ENCODE results near the gene IL1RAPL1.

The IL1RAPL1 gene

GRCh38 chrX:29947225-29947624 is 1360.0 kb downstream of the IL1RAPL1 start:
- TF ChIP-seq, protein P1, sequence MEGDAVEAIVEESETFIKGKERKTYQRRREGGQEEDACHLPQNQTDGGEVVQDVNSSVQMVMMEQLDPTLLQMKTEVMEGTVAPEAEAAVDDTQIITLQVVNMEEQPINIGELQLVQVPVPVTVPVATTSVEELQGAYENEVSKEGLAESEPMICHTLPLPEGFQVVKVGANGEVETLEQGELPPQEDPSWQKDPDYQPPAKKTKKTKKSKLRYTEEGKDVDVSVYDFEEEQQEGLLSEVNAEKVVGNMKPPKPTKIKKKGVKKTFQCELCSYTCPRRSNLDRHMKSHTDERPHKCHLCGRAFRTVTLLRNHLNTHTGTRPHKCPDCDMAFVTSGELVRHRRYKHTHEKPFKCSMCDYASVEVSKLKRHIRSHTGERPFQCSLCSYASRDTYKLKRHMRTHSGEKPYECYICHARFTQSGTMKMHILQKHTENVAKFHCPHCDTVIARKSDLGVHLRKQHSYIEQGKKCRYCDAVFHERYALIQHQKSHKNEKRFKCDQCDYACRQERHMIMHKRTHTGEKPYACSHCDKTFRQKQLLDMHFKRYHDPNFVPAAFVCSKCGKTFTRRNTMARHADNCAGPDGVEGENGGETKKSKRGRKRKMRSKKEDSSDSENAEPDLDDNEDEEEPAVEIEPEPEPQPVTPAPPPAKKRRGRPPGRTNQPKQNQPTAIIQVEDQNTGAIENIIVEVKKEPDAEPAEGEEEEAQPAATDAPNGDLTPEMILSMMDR (IDR thresholded peaks at IDR 0.05), result no peak

DNA sequence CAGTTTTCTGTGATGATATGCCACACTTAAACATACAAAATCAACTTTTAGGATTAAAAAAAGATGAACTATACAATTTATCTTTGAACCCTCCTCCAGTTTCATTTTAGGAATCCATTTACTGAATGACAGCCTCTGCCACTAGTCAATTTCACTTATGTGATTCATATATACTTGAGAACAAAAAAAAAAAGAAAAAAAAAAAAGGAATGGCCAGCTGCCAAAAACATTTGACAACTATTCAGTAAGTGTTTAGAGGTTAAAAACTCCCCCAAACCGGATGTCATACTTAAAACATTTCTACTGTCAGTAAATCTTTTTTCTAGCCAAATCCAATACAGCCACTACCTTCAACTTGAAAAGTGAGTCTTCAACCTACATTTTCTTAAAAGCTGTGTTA is 1361.4 kb downstream of the IL1RAPL1 start:
- TF ChIP-seq, protein P1 (IDR thresholded peaks at IDR 0.05), result no peak

DNA sequence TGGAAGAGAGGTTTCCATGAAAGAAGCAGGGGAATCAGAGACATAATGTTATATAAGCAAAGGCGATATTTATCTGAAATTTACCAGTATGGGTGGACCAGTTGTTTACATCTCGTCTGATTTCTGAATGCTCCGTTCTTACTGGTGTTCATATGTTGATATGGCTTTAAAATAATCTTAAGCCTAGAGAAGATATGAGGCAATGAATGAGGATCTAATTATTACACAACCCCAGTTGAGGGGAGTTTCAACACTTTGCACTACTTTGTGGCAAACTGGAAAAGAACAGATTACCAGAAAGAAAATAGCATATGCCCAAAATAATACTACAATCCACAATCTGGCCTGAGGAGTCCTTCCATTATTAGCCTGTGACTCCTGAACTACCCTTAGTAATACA is 1364.8 kb downstream of the IL1RAPL1 start:
- TF ChIP-seq, protein P1 (IDR thresholded peaks at IDR 0.05), result no peak

DNA sequence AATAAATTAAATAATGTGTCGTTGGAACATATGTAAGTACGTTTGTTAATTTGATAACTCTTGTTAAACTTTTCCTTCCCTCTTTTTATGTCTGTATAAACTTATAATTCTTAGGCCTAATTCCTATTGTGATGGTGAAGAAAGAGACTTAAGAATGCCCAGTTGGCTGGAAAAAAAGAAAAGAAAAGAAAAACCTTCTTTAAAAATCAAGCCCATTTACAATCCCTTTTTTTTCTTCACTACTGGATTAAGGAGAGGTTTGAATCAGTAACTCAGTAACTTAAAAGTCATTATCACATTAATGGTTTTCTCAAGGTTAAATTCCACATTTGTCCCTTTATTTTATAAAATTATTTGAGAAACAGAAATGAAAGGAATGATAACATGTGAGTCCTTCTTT is 1374.8 kb downstream of the IL1RAPL1 start:
- TF ChIP-seq, protein P1 (IDR thresholded peaks at IDR 0.05), result no peak

- TF ChIP-seq, protein P1 (IDR thresholded peaks at IDR 0.05), result no peak
These were observed 1378.4 kb downstream of the IL1RAPL1 start for GRCh38 chrX:29965634-29966033.

GRCh38 chrX:29992083-29992482 is 1404.8 kb downstream of the IL1RAPL1 start:
- TF ChIP-seq, protein P1 (IDR thresholded peaks at IDR 0.05), result no peak

DNA sequence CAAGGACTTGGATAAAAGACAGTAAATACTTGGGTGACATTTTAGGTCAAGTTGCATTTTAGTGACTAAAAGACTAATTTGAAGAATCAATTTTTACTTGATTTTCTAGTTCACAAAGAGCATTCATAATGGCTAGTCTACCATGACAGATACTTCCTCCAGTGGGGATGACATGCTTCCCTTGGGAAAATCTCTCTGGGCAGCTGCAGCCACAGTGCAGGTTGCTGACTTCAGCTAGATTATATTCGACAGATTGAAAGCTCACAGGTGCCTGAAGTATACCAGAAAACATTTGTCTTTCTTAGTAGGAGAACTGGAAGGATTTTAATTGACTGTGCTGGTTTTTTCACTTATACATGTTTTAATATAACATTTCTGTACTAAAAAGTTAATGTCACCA is 1418.6 kb downstream of the IL1RAPL1 start:
- TF ChIP-seq, protein P1 (IDR thresholded peaks at IDR 0.05), result no peak

All from LNCAP (cell line).